NCI-H82 treated with DMSO at 0.1 percent for 48 hours (cell line): ENCODE results near the gene SERPINH1.
A peak's percentile ranks its signal among the peaks of the same experiment; 100 is the strongest.

Experiments used
- DNase-seq: peaks from one replicate; lab custom pipeline; 2025; ENCODE audit not compliant: unreplicated experiment; lab: John Stamatoyannopoulos, UW

SERPINH1 gene

DNA sequence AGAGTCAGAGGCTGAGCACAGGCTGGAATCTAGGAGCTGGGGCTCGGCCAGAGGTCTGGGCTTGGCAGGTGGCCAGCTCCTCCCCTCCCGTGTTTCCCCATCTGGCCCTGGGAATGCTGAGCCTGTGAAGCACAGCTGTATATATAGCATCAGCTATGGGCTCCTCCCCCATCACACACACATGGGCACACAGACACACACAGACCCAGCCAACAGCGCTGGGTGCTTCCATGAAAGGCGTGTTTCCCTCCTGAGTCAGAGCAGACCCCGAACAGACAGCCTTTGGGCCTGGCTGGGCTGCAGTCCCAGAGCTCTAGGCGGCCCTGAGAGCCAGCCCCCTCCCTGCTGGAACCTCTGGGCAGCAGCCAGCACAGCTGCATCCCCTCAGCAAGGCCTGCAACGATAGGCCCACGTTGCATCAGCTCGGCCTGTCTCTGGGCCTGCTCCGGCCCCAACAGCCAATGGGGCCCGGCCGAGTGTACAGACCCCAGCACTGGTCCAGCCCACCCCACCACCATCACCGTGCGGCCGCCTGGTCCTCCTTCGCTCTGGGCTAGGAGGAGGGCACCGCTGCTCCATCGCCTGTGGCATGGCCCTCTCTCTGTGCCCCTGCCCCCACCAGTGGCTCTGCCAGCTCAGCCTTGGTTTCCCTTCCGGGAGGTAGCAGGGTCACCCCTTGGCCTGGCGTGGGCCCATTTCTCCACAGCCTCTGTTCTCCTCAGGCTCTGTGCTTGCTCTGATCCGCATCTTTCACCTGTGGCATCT lies 7.6 kb upstream of the SERPINH1 start:
- peak; percentile 40 for DNase-seq

DNA sequence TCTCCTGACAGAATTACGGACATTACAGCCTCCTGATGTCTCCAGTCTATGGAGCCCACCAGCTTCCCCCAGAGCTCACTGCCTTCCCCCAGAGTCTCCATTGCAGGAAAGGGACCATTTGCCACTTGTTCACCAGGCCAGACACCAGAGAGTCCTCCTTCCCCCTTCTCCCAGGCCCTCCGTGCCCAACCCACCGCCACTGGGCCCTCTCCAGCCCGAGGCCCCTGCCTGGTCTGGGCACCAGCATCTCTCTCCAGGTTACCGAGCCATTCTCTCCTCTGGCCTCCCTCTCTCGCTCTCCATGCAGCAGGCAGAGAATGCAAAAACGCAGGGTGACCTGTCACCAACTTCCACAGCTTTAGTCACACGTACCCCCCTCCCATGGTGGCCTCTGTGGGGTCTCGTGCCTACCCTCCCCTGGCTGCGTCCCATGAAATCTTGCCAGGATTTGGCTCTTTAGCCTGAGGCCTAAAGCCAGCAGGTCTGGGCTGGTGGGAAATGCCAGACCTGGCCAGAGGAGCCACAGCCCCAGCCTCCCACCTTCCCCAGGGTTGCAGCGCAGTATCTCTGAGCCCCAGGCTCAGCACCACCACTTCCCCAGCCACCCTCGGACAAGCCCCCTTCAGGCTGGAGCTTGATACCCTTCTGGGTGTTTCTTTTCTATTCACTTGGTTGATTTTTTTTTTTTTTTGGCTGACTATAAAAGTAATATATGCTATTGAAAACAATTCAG lies 6.8 kb upstream of the SERPINH1 start:
- DNase-seq, result no peak

DNA sequence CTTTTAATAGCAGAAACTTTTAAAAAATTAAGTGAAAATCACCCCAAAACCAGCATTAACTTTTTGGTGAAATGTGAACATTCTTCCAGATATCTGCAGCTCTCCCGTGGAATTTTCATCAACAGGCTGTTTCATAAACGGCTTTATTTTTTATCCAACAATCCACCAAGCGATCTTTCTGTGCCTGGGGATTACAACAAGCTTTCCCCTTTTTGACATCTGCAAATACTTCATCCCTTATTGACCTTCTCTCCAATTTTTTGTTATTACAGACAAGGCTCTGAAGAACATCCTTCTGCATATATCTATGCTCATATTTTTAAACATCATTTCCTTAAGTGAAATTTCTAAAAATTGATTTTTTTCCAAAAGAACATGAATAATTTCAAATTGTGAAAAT lies 5.8 kb upstream of the SERPINH1 start:
- DNase-seq, result no peak

- no peak for DNase-seq
Measured at GRCh38 chr11:75557666-75558494, 4.2 kb upstream of the SERPINH1 start.

GRCh38 chr11:75558939-75559843 lies 2.9 kb upstream of the SERPINH1 start:
- DNase-seq, result no peak

DNA sequence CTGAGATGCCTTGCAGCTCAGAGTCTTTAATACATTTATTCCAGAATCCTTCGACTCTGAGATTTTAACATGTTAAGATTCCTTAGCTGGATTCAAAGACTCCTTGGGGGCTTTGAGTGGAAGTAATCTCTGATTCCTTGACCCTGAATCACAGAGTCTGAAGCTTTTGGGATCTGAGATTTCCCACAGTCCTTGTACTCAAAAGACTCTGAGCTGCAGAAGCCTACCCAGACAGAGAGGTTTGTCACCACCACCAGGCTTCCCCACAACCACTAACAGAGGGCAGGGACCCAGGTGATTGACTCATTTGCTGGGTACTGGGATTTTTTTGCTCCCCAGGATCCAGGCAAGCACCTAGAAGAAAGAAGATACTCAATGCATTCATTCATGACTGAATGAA lies 1.4 kb upstream of the SERPINH1 start:
- DNase-seq, result no peak

GRCh38 chr11:75561426-75562047 lies 516 bp upstream of the SERPINH1 start:
- no peak for DNase-seq

- DNase-seq, result no peak
Measured at GRCh38 chr11:75562836-75563484, 907 bp downstream of the SERPINH1 start.

DNA sequence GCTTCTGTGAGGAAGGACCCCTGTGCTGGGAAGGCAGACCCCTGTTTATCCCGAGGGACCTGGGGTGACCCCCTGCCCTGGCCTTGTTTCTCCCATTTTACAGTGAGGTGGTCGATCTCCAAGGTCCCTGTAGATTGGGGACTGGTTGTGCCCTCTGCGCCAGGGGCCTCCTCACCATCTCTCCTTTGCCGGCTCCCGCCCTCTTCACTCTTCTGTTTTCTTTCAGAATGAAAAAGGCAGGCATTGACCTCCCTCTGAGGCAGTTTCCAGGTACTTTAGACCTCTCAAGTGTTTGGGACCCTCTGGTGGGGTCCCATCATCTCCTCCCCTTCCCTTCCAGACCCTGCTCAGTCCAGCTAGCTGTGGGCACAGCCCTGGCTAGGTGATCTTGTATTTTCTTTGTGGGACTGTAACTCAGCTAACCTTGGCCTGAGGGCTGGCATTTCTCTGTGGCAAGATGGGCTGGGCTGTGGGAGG lies 1.5 kb downstream of the SERPINH1 start:
- no peak for DNase-seq

DNA sequence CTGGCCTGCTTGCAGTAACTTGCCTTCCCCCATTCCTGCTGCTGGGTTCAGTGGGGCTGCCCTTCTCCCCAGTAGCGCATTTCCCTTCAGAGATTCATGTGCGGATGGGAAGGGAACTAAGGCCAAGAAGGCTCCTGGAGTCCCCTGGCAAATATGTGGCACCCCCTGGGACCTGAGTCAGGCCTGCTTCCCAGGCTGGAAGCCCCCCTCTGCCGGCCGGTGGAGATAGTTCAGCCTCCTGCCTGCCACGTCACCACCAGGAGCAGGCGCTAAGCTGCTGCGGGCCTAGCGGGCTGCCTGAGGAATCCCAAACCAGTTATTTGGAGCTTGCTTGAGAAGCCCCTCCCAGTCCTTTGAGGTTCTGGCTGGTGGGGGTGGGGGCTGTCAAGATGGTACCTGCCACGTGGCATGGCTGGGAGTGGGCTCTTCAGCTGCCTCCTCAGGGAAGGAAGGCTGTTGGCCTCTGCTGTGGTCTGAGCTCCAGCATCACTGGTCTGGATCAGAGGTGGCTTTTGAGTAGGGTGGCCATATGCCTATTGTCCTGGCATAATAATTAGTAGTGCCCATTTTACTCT lies 2.0 kb downstream of the SERPINH1 start:
- no peak for DNase-seq

DNA sequence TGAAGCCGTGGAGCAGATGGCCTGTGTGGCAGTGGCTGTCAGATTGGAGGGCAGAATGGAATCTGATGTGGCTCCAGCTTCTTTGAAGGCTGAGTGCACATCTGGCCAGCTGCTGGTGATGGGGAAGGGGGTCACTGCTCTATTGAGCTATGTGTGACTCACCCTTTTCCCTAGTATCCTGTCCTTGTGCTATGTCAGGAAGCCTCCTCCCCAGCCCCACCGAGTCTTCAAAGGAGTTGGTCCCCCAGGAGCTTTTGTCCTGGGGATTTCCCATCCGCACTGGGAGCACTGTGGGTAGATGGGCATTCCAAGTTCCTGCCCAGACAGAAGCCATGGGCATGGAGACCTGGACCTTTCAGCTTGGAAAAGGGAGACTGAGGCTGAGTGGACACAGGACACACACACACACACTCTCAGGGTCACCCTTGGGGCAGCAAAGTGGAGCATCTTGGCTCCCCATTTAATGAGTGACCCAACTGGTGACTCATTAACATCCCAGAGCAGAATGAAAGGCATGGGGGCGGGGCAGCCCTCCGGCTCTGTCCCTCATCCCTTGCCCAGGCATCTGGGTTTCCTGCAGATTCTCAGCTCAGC lies 3.3 kb downstream of the SERPINH1 start:
- DNase-seq, result no peak

- DNase-seq, result no peak
Measured at GRCh38 chr11:75565916-75566762, 4.1 kb downstream of the SERPINH1 start.

DNA sequence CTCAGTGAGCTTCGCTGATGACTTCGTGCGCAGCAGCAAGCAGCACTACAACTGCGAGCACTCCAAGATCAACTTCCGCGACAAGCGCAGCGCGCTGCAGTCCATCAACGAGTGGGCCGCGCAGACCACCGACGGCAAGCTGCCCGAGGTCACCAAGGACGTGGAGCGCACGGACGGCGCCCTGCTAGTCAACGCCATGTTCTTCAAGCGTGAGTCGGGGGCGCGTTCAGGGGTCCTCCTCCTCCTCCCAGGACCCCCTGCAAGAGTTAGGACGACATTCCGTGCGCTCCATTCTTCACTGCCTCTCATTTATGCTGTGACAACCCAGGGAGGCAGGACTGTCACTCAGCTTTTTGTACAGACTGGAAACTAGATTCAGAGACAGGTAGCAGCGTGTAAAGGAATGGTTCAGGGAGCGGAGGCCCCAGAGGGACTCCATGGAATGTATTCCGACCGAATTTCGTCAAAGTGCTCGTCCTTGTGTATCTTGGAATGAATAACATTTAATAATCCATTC lies 4.8 kb downstream of the SERPINH1 start:
- no peak for DNase-seq

DNA sequence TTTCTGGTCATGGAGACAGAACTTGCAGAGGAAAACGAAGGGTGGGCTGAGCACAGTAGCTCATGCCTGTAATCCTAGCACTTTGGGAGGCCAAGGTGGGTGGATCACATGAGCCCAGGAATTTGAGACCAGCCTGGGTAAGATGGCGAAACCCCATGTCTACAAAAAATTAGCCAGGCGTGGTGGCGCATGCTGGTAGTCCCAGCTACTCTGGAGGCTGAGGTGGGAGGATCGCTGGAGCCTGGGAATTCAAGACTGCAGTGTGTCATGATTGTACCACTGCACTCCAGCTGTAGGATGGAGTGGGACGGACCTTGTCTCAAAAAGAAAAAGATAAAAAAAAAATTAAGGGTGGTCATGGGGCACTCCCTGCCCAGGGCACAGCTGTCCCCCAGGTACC lies 5.9 kb downstream of the SERPINH1 start:
- no peak for DNase-seq

DNA sequence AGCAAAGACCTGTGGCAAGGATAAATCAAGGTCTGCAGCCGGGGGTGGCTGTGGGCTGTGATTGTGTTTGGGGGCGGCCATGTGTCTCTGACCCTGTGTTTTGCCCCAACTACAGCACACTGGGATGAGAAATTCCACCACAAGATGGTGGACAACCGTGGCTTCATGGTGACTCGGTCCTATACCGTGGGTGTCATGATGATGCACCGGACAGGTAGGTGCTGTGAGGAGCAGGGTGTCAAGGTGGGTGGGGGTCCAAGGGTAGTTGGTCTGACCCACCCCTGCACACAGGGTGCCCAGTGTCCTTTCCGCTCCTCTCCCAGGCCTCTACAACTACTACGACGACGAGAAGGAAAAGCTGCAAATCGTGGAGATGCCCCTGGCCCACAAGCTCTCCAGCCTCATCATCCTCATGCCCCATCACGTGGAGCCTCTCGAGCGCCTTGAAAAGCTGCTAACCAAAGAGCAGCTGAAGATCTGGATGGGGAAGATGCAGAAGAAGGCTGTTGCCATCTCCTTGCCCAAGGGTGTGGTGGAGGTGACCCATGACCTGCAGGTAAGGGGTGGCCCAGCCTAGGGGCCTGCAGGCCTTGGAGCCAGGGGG lies 6.7 kb downstream of the SERPINH1 start:
- no peak for DNase-seq

DNA sequence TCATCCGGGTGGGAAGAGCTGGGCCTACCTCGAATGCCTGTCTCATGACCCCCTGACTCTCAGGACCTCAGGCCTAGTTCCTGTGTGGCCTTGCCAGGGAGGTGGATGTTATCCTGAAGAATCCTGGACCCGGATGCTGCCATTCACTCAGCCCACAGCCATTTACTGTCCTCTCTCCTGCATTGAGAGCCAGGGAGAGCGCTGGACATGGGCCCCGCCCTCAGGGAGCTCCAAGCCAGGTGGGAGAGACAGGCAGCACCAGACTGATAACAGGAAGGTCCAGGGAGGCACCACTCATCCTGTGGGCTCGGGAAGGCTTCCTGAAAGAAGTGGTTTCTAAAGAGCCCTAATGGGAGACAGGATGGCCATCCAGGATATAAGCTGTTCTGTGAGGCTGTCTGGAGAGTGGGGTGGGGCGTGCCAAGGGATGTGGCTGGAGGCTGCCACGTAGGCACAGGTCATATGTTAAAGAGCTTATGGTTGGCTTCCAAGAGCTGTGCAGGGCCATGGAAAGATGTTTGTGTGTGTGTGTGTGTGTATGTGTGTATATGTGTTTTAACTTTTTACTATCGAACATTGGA lies 8.6 kb downstream of the SERPINH1 start:
- DNase-seq, result no peak

DNA sequence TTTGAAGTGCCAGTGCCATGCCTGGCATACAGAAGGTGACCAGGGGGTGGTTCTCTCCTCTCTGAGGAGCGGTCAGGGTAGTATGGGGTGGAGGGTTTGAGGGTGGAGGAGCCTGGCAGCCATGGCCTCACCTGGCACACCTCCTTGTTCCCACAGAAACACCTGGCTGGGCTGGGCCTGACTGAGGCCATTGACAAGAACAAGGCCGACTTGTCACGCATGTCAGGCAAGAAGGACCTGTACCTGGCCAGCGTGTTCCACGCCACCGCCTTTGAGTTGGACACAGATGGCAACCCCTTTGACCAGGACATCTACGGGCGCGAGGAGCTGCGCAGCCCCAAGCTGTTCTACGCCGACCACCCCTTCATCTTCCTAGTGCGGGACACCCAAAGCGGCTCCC lies 9.6 kb downstream of the SERPINH1 start:
- no peak for DNase-seq
